H9 (cell line): Measurements from ENCODE around the gene TMTC1. TPM values are rescaled to one million over a fixed set of nuclear protein-coding genes. Genes with fewer than 3 reads are reported as not detected.
A peak's percentile ranks its signal among the peaks of the same experiment; 100 is the strongest.

Experiments
- DNase-seq: peaks from one replicate; pipeline ENCODE4 v3.0.0-alpha.2; 2017
- H2AFZ ChIP-seq: one replicate; pipeline ENCODE4 v1.6.1; 2013; ENCODE audit warnings: mild to moderate bottlenecking, low read length, control low read depth, moderate library complexity
- H2AK5ac ChIP-seq: 2 replicates; pipeline ENCODE4 v1.6.1; 2013; ENCODE audit warnings: low read length, control low read depth, mixed read lengths; ENCODE audit not compliant: insufficient read length
- H2BK120ac ChIP-seq: one replicate; pipeline ENCODE4 v1.6.1; 2013; ENCODE audit warnings: low read depth, mild to moderate bottlenecking, low read length, control low read depth, inconsistent platforms; ENCODE audit not compliant: poor library complexity, severe bottlenecking
- H2BK12ac ChIP-seq: 2 replicates; pipeline ENCODE4 v1.6.1; 2013; ENCODE audit warnings: low read length, control low read depth, mixed read lengths, low read depth; ENCODE audit not compliant: insufficient read length
- H2BK15ac ChIP-seq: 2 replicates; pipeline ENCODE4 v1.6.1; 2013; ENCODE audit warnings: low read depth, low read length, control low read depth
- H2BK20ac ChIP-seq: one replicate; pipeline ENCODE4 v1.6.1; 2013; ENCODE audit warnings: low read depth, mild to moderate bottlenecking, low read length, control low read depth, inconsistent platforms; ENCODE audit not compliant: poor library complexity, severe bottlenecking
- H2BK5ac ChIP-seq: 2 replicates; pipeline ENCODE4 v1.6.1; 2013; ENCODE audit warnings: low read length, control low read depth, mixed read lengths; ENCODE audit not compliant: insufficient read length
- H3K14ac ChIP-seq: 2 replicates; pipeline ENCODE4 v1.6.1; 2013; ENCODE audit warnings: low read length, control low read depth; ENCODE audit not compliant: insufficient read depth
- H3K18ac ChIP-seq: 2 replicates; pipeline ENCODE4 v1.6.1; 2013; ENCODE audit warnings: low read depth, mild to moderate bottlenecking, mixed read lengths, low read length, control low read depth; ENCODE audit not compliant: insufficient read length
- H3K23ac ChIP-seq: 2 replicates; pipeline ENCODE4 v1.6.1; 2013; ENCODE audit warnings: low read length, control low read depth, mixed read lengths, low read depth; ENCODE audit not compliant: insufficient read length
- H3K23me2 ChIP-seq: 2 replicates; pipeline ENCODE4 v1.6.1; 2013; ENCODE audit warnings: low read depth, mild to moderate bottlenecking, mixed read lengths, low read length, control low read depth; ENCODE audit not compliant: insufficient read length, poor library complexity, severe bottlenecking
- H3K27ac ChIP-seq: 2 replicates; pipeline ENCODE4 v1.5.1; 2013; ENCODE audit warnings: low read length, control low read depth, mixed read lengths, low read depth; ENCODE audit not compliant: insufficient read length
- H3K27me3 ChIP-seq: 2 replicates; pipeline ENCODE4 v1.6.1; 2013; ENCODE audit warnings: low read length, control low read depth, inconsistent platforms; ENCODE audit not compliant: insufficient read depth
- H3K4ac ChIP-seq: 2 replicates; pipeline ENCODE4 v1.6.1; 2013; ENCODE audit warnings: low read depth, mild to moderate bottlenecking, control low read depth, inconsistent platforms, low read length, moderate library complexity
- H3K4me1 ChIP-seq: 2 replicates; pipeline ENCODE4 v1.6.1; 2013; ENCODE audit warnings: low read length, control low read depth, inconsistent platforms; ENCODE audit not compliant: insufficient read depth
- H3K4me2 ChIP-seq: 2 replicates; pipeline ENCODE4 v1.6.1; 2013; ENCODE audit warnings: low read length, control low read depth, mixed read lengths; ENCODE audit not compliant: insufficient read length, insufficient read depth
- H3K56ac ChIP-seq: 2 replicates; pipeline ENCODE4 v1.6.1; 2013; ENCODE audit warnings: low read depth, mild to moderate bottlenecking, mixed read lengths, low read length, control low read depth; ENCODE audit not compliant: insufficient read length
- H3K79me1 ChIP-seq: 2 replicates; pipeline ENCODE4 v1.6.1; 2013; ENCODE audit warnings: low read depth, mild to moderate bottlenecking, moderate library complexity, low read length, control low read depth, inconsistent platforms; ENCODE audit not compliant: insufficient read depth, poor library complexity, severe bottlenecking
- H3K79me2 ChIP-seq: 2 replicates; pipeline ENCODE4 v1.6.1; 2013; ENCODE audit warnings: low read length, control low read depth, inconsistent platforms; ENCODE audit not compliant: insufficient read depth
- H3K9ac ChIP-seq: 2 replicates; pipeline ENCODE4 v1.6.1; 2013; ENCODE audit warnings: low read length, control low read depth, mixed read lengths; ENCODE audit not compliant: insufficient read length; ENCODE audit errors: extremely low read depth
- H3K9me3 ChIP-seq: one replicate; pipeline ENCODE4 v1.6.1; 2013; ENCODE audit warnings: low read depth, low read length, inconsistent platforms; ENCODE audit not compliant: control insufficient read depth
- H3T11ph ChIP-seq: one replicate; pipeline ENCODE4 v1.6.1; 2013; ENCODE audit warnings: mild to moderate bottlenecking, low read length, control low read depth, inconsistent platforms
- H4K20me1 ChIP-seq: one replicate; pipeline ENCODE4 v1.6.1; 2013; ENCODE audit not compliant: control insufficient read depth, insufficient read length, insufficient read depth
- H4K5ac ChIP-seq: 2 replicates; pipeline ENCODE4 v1.6.1; 2013; ENCODE audit warnings: low read depth, mild to moderate bottlenecking, mixed read lengths, low read length, control low read depth; ENCODE audit not compliant: insufficient read length
- H4K8ac ChIP-seq: replicated peaks from 2 replicates; pipeline ENCODE4 v1.6.1; 2013; ENCODE audit warnings: low read length, control low read depth, mixed read lengths, low read depth; ENCODE audit not compliant: insufficient read length
- H4K91ac ChIP-seq: 2 replicates; pipeline ENCODE4 v1.6.1; 2013; ENCODE audit warnings: low read depth, mild to moderate bottlenecking, moderate library complexity, mixed read lengths, low read length, control low read depth; ENCODE audit not compliant: insufficient read length
- H3K27ac Mint-ChIP-seq, 3 experiments: 2 replicates in 2 of 3; 3 replicates in 1 of 3; pipeline ENCODE4 v1.8.0; 2020 to 2021; ENCODE audit warnings: mixed read lengths in 3 of 3, mild to moderate bottlenecking in 1 of 3, moderate library complexity in 1 of 3
- H3K27me3 Mint-ChIP-seq: 2 replicates; pipeline ENCODE4 v1.8.0; 2021; ENCODE audit warnings: low read depth, mild to moderate bottlenecking, moderate library complexity, mixed read lengths
- H3K36me3 Mint-ChIP-seq, 3 experiments: 2 replicates in 2 of 3; 3 replicates in 1 of 3; pipeline ENCODE4 v1.8.0; 2020 to 2021; ENCODE audit warnings: low read depth in 3 of 3, mixed read lengths in 3 of 3; ENCODE audit not compliant: insufficient read depth in 1 of 3
- H3K4me1 Mint-ChIP-seq, 2 experiments: 2 replicates each; pipeline ENCODE4 v1.8.0; 2020; ENCODE audit warnings: mixed read lengths in 2 of 2
- H3K4me3 Mint-ChIP-seq, 2 experiments: 2 replicates in 1 of 2; 3 replicates in 1 of 2; pipeline ENCODE4 v1.8.0; 2020 to 2021; ENCODE audit warnings: mild to moderate bottlenecking in 2 of 2, mixed read lengths in 2 of 2, moderate library complexity in 1 of 2
- H3K9me3 Mint-ChIP-seq, 2 experiments: 2 replicates in 1 of 2; 3 replicates in 1 of 2; pipeline ENCODE4 v1.8.0; 2020; ENCODE audit warnings: mild to moderate bottlenecking in 2 of 2, mixed read lengths in 2 of 2, moderate library complexity in 1 of 2
- WGBS: extraction: QIAGEN DNeasy Blood & Tissue Kit; methylation state at CpG from one replicate; pipeline ENCODE4 v1.1.7; 2013; ENCODE audit warnings: missing lambda C conversion rate, low lambda C conversion rate, mixed read lengths; ENCODE audit not compliant: insufficient read length; ENCODE audit errors: extremely low coverage; 5-methylcytosine and 5-hydroxymethylcytosine counted together
- total RNA-seq: library from RNA; stranded (reverse); gene quantifications from 2 replicates; pipeline ENCODE4 v1.2.1, GENCODE V29; 2021
- TF ChIP-seq, protein P1 (sequence below): fragments of 200-600 bp; sonication (generic); conservative IDR thresholded peaks from 3 replicates; pipeline ENCODE4 v1.8.0; 2021; ENCODE audit warnings: antibody characterized with exemption, mild to moderate bottlenecking

Gene TMTC1
- total RNA-seq, 1 experiment from 2014 or later, result 16.1 TPM

DNA sequence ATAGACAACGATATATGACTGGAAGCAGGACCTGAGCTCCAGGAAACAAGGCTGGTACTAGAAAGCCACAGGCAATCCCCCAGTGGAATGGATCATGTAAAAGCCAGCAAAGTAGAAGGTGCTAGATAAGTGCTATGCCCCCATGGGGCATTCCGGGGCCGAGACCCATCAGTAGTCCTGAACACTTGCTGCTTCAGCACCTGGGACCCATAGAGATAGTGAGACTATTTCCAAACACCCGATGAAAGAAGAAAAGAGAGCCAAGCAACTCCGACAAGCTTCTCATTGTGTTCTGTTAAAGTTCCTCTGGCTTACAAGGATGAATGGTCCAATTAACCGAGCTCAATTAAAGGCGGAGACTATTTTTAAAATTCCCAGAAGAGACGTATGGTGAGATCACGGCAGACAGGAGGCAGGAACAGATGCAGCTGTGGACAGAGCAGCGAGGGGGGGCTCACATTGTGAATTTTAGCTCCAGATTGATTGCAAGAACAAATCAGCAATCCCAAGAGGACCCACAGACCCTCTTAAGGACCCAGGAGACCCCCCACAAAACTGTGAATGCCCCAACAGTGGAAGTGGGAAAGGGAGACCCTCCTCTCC, 143.7 kb downstream of the TMTC1 start:
- Histone ChIP-seq H3K79me2 (no peaks in the 10 kb centered on the region), H3K27me3 (no peaks in the 10 kb centered on the region), H3K79me1 (no peaks in the 10 kb centered on the region), H3K4me1 (no peaks in the 10 kb centered on the region), H4K5ac (no peak overlapping the region), H3K23ac (no peak overlapping the region), H3K56ac (no peak overlapping the region), H4K8ac (no peak overlapping the region), H2BK12ac (no peak overlapping the region), H3K14ac (no peak overlapping the region), H2BK20ac (no peak overlapping the region), H3K9ac (no peak overlapping the region), H2BK5ac (no peak overlapping the region), H3K4me2 (no peak overlapping the region), H2BK120ac (no peak overlapping the region), H3K9me3 (no peaks in the 10 kb centered on the region), H2BK15ac (no peak overlapping the region), H2AFZ (no peak overlapping the region), H4K20me1 (no peaks in the 10 kb centered on the region), H3K23me2 (no peaks in the 10 kb centered on the region), H2AK5ac (no peak overlapping the region), H3T11ph (no peak overlapping the region), H4K91ac (no peak overlapping the region), H3K27ac (no peak overlapping the region), H3K18ac (no peak overlapping the region), H3K4ac (no peak overlapping the region)
- Mint-ChIP-seq H3K4me3 (no peak overlapping the region; a peak in 1 of 5 replicates), H3K27me3 (no peaks in the 10 kb centered on the region), H3K27ac (peak overlapping the region; percentile 29 to 93 (median 88); a peak in 6 of 7 replicates), H3K4me1 (peaks cover 42% of the 10 kb centered on the region in 2 experiments), H3K36me3 (peaks cover 4 to 14% (median 12%) of the 10 kb centered on the region in 3 experiments), H3K9me3 (peaks cover 0 to 3% of the 10 kb centered on the region in 2 experiments; a peak in 3 of 5 replicates)
- DNase-seq, result no peak
- TF ChIP-seq, protein P1, sequence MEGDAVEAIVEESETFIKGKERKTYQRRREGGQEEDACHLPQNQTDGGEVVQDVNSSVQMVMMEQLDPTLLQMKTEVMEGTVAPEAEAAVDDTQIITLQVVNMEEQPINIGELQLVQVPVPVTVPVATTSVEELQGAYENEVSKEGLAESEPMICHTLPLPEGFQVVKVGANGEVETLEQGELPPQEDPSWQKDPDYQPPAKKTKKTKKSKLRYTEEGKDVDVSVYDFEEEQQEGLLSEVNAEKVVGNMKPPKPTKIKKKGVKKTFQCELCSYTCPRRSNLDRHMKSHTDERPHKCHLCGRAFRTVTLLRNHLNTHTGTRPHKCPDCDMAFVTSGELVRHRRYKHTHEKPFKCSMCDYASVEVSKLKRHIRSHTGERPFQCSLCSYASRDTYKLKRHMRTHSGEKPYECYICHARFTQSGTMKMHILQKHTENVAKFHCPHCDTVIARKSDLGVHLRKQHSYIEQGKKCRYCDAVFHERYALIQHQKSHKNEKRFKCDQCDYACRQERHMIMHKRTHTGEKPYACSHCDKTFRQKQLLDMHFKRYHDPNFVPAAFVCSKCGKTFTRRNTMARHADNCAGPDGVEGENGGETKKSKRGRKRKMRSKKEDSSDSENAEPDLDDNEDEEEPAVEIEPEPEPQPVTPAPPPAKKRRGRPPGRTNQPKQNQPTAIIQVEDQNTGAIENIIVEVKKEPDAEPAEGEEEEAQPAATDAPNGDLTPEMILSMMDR, result no peak
- WGBS, result no CpG with 5 or more reads among the region's 10 CpGs
